SK-N-SH treated with all-trans-retinoic acid at 6 μM for 48 hours (cell line): ENCODE results near the gene GALNTL6.

Source experiments
- ATAC-seq: fragments of 200-7000 bp; cut with Tn5 transposase; 3 replicates; pipeline ENCODE4 v1.9.1; 2020; ENCODE audit warnings: mild to moderate bottlenecking, moderate library complexity
- ARNTL ChIP-seq: fragments of 450-650 bp; formaldehyde crosslinking; IDR thresholded peaks from 2 replicates; pipeline ENCODE4 v1.5.0; 2020; ENCODE audit warnings: low read depth, mild to moderate bottlenecking, moderate library complexity, borderline replicate concordance
- BACH2 ChIP-seq: fragments of 250-450 bp; sonication (Bioruptor Pico); IDR thresholded peaks from 2 replicates; pipeline ENCODE4 v1.9.0; 2021; ENCODE audit warnings: mild to moderate bottlenecking, borderline replicate concordance
- CSDC2 ChIP-seq: fragments of 250-450 bp; sonication (Bioruptor Pico); IDR thresholded peaks from 2 replicates; pipeline ENCODE4 v1.5.0; 2020; ENCODE audit warnings: mild to moderate bottlenecking, moderate library complexity
- ESRRG ChIP-seq: fragments of 250-450 bp; sonication (Bioruptor Pico); IDR thresholded peaks from 2 replicates; pipeline ENCODE4 v1.6.1; 2021; ENCODE audit warnings: mild to moderate bottlenecking
- GLIS3 ChIP-seq: fragments of 250-450 bp; sonication (Bioruptor Pico); IDR thresholded peaks from 2 replicates; pipeline ENCODE4 v1.5.0; 2020; ENCODE audit warnings: mild to moderate bottlenecking, moderate library complexity
- ISL1 ChIP-seq: fragments of 250-450 bp; sonication (Bioruptor Pico); IDR thresholded peaks from 2 replicates; pipeline ENCODE4 v2.1.2; 2022; ENCODE audit warnings: mild to moderate bottlenecking, moderate library complexity
- OSR1 ChIP-seq: fragments of 250-450 bp; sonication (Bioruptor Pico); IDR thresholded peaks from 2 replicates; pipeline ENCODE4 v1.8.0; 2022; ENCODE audit warnings: moderate library complexity, mild to moderate bottlenecking, inconsistent platforms
- PPARA ChIP-seq: fragments of 250-450 bp; sonication (Bioruptor Pico); IDR thresholded peaks from 2 replicates; pipeline ENCODE4 v1.5.0; 2020; ENCODE audit warnings: mild to moderate bottlenecking, borderline replicate concordance
- RARB ChIP-seq: fragments of 250-450 bp; sonication (Bioruptor Pico); IDR thresholded peaks from 2 replicates; pipeline ENCODE4 v1.8.0; 2021; ENCODE audit warnings: mild to moderate bottlenecking, moderate library complexity
- SNAI2 ChIP-seq: fragments of 250-450 bp; sonication (Bioruptor Pico); IDR thresholded peaks from 2 replicates; pipeline ENCODE4 v1.5.0; 2020; ENCODE audit warnings: mild to moderate bottlenecking, moderate library complexity
- TCF4 ChIP-seq: fragments of 250-450 bp; sonication (Bioruptor Pico); IDR thresholded peaks from 2 replicates; pipeline ENCODE4 v1.8.0; 2021; ENCODE audit warnings: mild to moderate bottlenecking, moderate library complexity, borderline replicate concordance
- TOX ChIP-seq: fragments of 250-450 bp; sonication (Bioruptor Pico); IDR thresholded peaks from 2 replicates; pipeline ENCODE4 v1.8.0; 2021; ENCODE audit warnings: mild to moderate bottlenecking, moderate library complexity, borderline replicate concordance
- ZC3H10 ChIP-seq: fragments of 250-450 bp; sonication (Bioruptor Pico); IDR thresholded peaks from 2 replicates; pipeline ENCODE4 v1.5.1; 2021; ENCODE audit warnings: mild to moderate bottlenecking, moderate library complexity
- ZFP3 ChIP-seq: fragments of 250-450 bp; sonication (Bioruptor Pico); IDR thresholded peaks from 2 replicates; pipeline ENCODE4 v1.5.0; 2020; ENCODE audit warnings: mild to moderate bottlenecking, moderate library complexity
- ZFP30 ChIP-seq: fragments of 450-650 bp; formaldehyde crosslinking; IDR thresholded peaks from 2 replicates; pipeline ENCODE4 v1.5.0; 2022; ENCODE audit warnings: mild to moderate bottlenecking, moderate library complexity
- ZNF70 ChIP-seq: fragments of 450-650 bp; formaldehyde crosslinking; IDR thresholded peaks from 2 replicates; pipeline ENCODE4 v1.5.0; 2020; ENCODE audit warnings: mild to moderate bottlenecking, moderate library complexity
- ZNF8 ChIP-seq: fragments of 450-650 bp; formaldehyde crosslinking; IDR thresholded peaks from 2 replicates; pipeline ENCODE4 v1.5.0; 2020; ENCODE audit warnings: mild to moderate bottlenecking, moderate library complexity
- TF ChIP-seq, protein P1 (sequence below): fragments of 250-450 bp; sonication (Bioruptor Pico); IDR thresholded peaks from 2 replicates; pipeline ENCODE4 v1.8.0; 2020; ENCODE audit warnings: mild to moderate bottlenecking, moderate library complexity, borderline replicate concordance
- TF ChIP-seq, protein P2 (sequence below): fragments of 250-450 bp; sonication (Bioruptor Pico); IDR thresholded peaks from 2 replicates; pipeline ENCODE4 v1.8.0; 2021; ENCODE audit warnings: low read depth, mild to moderate bottlenecking, moderate library complexity, borderline replicate concordance
- TF ChIP-seq, protein P3 (sequence below): fragments of 250-450 bp; sonication (Bioruptor Pico); IDR thresholded peaks from 2 replicates; pipeline ENCODE4 v1.5.0; 2020; ENCODE audit warnings: mild to moderate bottlenecking, moderate library complexity
- TF ChIP-seq, protein P4 (sequence below): fragments of 250-450 bp; sonication (Bioruptor Pico); IDR thresholded peaks from 2 replicates; pipeline ENCODE4 v1.5.1; 2020; ENCODE audit warnings: low read depth, mild to moderate bottlenecking, moderate library complexity

The GALNTL6 gene

DNA sequence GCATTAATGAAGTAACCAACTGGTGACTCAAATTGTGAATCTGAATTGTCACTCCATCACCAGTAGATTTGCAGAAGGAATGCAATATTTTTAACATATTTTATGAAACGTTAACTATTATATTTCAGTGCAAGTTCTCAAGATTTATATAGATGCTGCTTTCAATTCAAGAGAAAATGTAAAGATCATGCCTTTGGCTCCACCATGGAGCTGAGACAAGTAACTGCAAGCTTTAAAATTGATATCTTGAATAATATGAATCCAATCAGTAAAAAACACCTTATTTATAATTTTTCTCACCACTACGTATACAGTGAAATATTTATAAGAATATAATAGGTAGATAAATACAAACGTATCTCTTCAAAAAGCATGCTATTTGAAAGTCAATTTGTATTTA is 27.8 kb upstream of the GALNTL6 start:
- ATAC-seq: no peak
- TF ChIP-seq, protein P1, sequence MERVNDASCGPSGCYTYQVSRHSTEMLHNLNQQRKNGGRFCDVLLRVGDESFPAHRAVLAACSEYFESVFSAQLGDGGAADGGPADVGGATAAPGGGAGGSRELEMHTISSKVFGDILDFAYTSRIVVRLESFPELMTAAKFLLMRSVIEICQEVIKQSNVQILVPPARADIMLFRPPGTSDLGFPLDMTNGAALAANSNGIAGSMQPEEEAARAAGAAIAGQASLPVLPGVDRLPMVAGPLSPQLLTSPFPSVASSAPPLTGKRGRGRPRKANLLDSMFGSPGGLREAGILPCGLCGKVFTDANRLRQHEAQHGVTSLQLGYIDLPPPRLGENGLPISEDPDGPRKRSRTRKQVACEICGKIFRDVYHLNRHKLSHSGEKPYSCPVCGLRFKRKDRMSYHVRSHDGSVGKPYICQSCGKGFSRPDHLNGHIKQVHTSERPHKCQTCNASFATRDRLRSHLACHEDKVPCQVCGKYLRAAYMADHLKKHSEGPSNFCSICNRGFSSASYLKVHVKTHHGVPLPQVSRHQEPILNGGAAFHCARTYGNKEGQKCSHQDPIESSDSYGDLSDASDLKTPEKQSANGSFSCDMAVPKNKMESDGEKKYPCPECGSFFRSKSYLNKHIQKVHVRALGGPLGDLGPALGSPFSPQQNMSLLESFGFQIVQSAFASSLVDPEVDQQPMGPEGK (CRISPR knock-in tag): no peak
- TF ChIP-seq BACH2 (CRISPR knock-in tag) (no peak), ZC3H10 (CRISPR knock-in tag) (no peak)
- TF ChIP-seq, all 23 proteins: peak for 0

DNA sequence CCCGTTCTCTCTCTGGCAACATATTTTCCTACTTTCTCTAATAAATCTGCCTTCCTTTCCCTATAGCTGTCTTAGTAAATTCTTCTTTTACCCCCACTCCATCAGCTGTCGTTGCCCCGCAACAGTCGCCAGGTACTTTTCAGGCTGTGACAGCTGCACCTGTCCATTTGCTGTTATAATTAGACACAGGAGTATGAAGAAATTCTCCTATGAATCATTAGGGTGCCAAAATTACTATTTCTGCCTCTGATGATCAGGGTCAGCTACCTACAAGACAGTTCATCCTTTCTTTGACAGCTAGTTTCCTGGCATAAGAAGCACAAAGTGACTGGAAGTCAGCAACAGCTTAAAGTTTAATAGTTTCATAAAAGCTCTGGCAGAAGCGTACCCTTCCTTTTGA is 19.5 kb upstream of the GALNTL6 start:
- TF ChIP-seq ESRRG (CRISPR knock-in tag): no peak
- TF ChIP-seq, protein P2, sequence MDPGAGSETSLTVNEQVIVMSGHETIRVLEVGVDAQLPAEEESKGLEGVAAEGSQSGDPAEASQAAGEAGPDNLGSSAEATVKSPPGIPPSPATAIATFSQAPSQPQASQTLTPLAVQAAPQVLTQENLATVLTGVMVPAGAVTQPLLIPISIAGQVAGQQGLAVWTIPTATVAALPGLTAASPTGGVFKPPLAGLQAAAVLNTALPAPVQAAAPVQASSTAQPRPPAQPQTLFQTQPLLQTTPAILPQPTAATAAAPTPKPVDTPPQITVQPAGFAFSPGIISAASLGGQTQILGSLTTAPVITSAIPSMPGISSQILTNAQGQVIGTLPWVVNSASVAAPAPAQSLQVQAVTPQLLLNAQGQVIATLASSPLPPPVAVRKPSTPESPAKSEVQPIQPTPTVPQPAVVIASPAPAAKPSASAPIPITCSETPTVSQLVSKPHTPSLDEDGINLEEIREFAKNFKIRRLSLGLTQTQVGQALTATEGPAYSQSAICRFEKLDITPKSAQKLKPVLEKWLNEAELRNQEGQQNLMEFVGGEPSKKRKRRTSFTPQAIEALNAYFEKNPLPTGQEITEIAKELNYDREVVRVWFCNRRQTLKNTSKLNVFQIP: no peak
- TF ChIP-seq TOX (CRISPR knock-in tag): no peak
- no peak for TF ChIP-seq ZNF8 (CRISPR knock-in tag)
- ATAC-seq: no peak

DNA sequence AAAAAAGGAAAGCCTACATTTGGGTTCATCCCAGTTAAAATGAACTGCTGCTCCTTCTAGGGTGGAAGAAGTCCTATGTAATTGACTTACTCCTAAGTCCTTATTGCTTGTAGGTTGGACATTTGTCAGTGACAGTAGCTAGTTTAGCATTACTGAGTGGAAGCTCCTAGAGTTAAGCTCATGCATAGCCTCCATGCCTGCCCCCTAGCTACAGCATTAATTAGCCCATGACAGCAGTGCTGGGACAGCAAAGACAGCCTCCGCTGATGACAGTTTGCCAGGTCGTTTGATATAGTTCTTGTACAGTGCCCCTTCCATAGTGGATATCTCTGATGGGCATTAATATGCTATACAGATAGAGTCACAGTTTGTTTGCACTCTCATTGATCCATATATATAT is 18.7 kb upstream of the GALNTL6 start:
- TF ChIP-seq, protein P3, sequence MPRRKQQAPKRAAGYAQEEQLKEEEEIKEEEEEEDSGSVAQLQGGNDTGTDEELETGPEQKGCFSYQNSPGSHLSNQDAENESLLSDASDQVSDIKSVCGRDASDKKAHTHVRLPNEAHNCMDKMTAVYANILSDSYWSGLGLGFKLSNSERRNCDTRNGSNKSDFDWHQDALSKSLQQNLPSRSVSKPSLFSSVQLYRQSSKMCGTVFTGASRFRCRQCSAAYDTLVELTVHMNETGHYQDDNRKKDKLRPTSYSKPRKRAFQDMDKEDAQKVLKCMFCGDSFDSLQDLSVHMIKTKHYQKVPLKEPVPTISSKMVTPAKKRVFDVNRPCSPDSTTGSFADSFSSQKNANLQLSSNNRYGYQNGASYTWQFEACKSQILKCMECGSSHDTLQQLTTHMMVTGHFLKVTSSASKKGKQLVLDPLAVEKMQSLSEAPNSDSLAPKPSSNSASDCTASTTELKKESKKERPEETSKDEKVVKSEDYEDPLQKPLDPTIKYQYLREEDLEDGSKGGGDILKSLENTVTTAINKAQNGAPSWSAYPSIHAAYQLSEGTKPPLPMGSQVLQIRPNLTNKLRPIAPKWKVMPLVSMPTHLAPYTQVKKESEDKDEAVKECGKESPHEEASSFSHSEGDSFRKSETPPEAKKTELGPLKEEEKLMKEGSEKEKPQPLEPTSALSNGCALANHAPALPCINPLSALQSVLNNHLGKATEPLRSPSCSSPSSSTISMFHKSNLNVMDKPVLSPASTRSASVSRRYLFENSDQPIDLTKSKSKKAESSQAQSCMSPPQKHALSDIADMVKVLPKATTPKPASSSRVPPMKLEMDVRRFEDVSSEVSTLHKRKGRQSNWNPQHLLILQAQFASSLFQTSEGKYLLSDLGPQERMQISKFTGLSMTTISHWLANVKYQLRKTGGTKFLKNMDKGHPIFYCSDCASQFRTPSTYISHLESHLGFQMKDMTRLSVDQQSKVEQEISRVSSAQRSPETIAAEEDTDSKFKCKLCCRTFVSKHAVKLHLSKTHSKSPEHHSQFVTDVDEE: no peak
- TF ChIP-seq ISL1 (CRISPR knock-in tag): no peak
- no peak for TF ChIP-seq PPARA (CRISPR knock-in tag)
- TF ChIP-seq ZNF8 (CRISPR knock-in tag): no peak
- TF ChIP-seq TCF4 (CRISPR knock-in tag): no peak
- no peak for TF ChIP-seq TOX (CRISPR knock-in tag)
- ATAC-seq: no peak

DNA sequence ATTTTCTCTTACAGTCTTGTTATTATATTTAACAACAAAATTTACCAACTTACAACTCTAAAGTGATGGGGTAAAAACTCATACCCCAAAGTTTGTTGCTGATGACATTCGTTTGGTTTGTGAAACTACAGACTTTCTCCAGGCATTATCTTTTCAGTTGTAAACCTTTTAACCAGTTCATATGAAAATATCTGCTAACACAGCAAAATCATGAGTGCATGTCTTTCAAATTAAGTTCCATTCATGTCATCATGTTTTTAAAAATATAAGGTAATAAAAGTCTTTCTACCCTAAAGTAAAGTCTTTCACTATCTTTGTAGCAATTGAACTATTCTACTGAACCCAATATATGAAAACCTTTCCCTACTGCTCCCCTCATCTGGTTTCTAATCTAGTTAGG is 3.4 kb upstream of the GALNTL6 start:
- TF ChIP-seq ARNTL (no peak), SNAI2 (CRISPR knock-in tag) (no peak), RARB (CRISPR knock-in tag) (no peak), ISL1 (CRISPR knock-in tag) (no peak), ZFP30 (CRISPR knock-in tag) (no peak), ZFP3 (no peak), TOX (CRISPR knock-in tag) (no peak), BACH2 (CRISPR knock-in tag) (no peak), OSR1 (CRISPR knock-in tag) (no peak), GLIS3 (CRISPR knock-in tag) (no peak), ZNF70 (CRISPR knock-in tag) (no peak), ZNF8 (CRISPR knock-in tag) (no peak), CSDC2 (no peak)
- TF ChIP-seq, protein P4, sequence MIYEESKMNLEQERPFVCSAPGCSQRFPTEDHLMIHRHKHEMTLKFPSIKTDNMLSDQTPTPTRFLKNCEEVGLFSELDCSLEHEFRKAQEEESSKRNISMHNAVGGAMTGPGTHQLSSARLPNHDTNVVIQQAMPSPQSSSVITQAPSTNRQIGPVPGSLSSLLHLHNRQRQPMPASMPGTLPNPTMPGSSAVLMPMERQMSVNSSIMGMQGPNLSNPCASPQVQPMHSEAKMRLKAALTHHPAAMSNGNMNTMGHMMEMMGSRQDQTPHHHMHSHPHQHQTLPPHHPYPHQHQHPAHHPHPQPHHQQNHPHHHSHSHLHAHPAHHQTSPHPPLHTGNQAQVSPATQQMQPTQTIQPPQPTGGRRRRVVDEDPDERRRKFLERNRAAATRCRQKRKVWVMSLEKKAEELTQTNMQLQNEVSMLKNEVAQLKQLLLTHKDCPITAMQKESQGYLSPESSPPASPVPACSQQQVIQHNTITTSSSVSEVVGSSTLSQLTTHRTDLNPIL (CRISPR knock-in tag): no peak
- TF ChIP-seq, protein P3: no peak
- ATAC-seq: no peak
